GM19452 (cell line): Measurements from ENCODE around the gene TMEM98.
"Not testable (repeated sequence)": the region's sequence is repeated elsewhere in the genome, so short reads cannot be mapped to it uniquely, and the experiment has no call there.

Source experiments
- ATAC-seq: cut with Tn5 transposase; IDR thresholded peaks from one replicate; pipeline ENCODE4 v1.9.1; 2021; ENCODE audit not compliant: unreplicated experiment

TMEM98 gene

GRCh38 chr17:32941419-32942032, 13.6 kb downstream of the TMEM98 start:
- ATAC-seq: no peak

- no peak for ATAC-seq
Observed at GRCh38 chr17:32943206-32943605, 15.3 kb downstream of the TMEM98 start.

GRCh38 chr17:32943647-32944191, 15.8 kb downstream of the TMEM98 start:
- ATAC-seq: no peak

- no peak for ATAC-seq
Observed at GRCh38 chr17:32944248-32945020, 16.5 kb downstream of the TMEM98 start.

GRCh38 chr17:32946375-32947135, 18.6 kb downstream of the TMEM98 start:
- ATAC-seq: no peak

GRCh38 chr17:32947736-32948135, 19.8 kb downstream of the TMEM98 start:
- no peak for ATAC-seq

- ATAC-seq: no peak
Observed at GRCh38 chr17:32949181-32949580, 21.2 kb downstream of the TMEM98 start.

GRCh38 chr17:32952491-32952890, 24.5 kb downstream of the TMEM98 start:
- not testable (repeated sequence) for ATAC-seq

GRCh38 chr17:32953045-32953444, 25.1 kb downstream of the TMEM98 start:
- ATAC-seq: no peak

- no peak for ATAC-seq
Observed at GRCh38 chr17:32953857-32954256, 25.9 kb downstream of the TMEM98 start.

- ATAC-seq: no peak
Observed at GRCh38 chr17:32954477-32954876, 26.5 kb downstream of the TMEM98 start.

GRCh38 chr17:32955155-32955554, 27.2 kb downstream of the TMEM98 start:
- no peak for ATAC-seq

- no peak for ATAC-seq
Observed at GRCh38 chr17:32956240-32956970, 28.5 kb downstream of the TMEM98 start.

GRCh38 chr17:32958418-32958817, 30.5 kb downstream of the TMEM98 start:
- ATAC-seq: no peak

GRCh38 chr17:32960815-32961214, 32.9 kb downstream of the TMEM98 start:
- ATAC-seq: no peak

GRCh38 chr17:32962320-32962711, 34.4 kb downstream of the TMEM98 start:
- no peak for ATAC-seq

GRCh38 chr17:32964541-32964940, 36.6 kb downstream of the TMEM98 start:
- no peak for ATAC-seq

GRCh38 chr17:32969231-32969630, 41.3 kb downstream of the TMEM98 start:
- not testable (repeated sequence) for ATAC-seq

GRCh38 chr17:32970281-32970680, 42.3 kb downstream of the TMEM98 start:
- ATAC-seq: no peak

GRCh38 chr17:32971171-32971570, 43.2 kb downstream of the TMEM98 start:
- no peak for ATAC-seq

- ATAC-seq: no peak
Observed at GRCh38 chr17:32976131-32976530, 48.2 kb downstream of the TMEM98 start.
